GM18867 (cell line): ENCODE measurements around the gene STARD10.
A peak's percentile ranks its signal among the peaks of the same experiment; 100 is the strongest.
"Not testable (repeated sequence)": the region's sequence is repeated elsewhere in the genome, so short reads cannot be mapped to it uniquely, and the experiment has no call there.

ENCODE experiments used
- ATAC-seq: cut with Tn5 transposase; IDR thresholded peaks from one replicate; pipeline ENCODE4 v1.9.1; 2021; ENCODE audit warnings: mild to moderate bottlenecking, moderate library complexity; ENCODE audit not compliant: unreplicated experiment

STARD10 gene

GRCh38 chr11:72826191-72826941, 32.5 kb upstream of the STARD10 start:
- ATAC-seq = no peak

- no peak for ATAC-seq
Measured at GRCh38 chr11:72825661-72826060, 31.8 kb upstream of the STARD10 start.

- ATAC-seq = no peak
Measured at GRCh38 chr11:72824811-72825505, 31.1 kb upstream of the STARD10 start.

GRCh38 chr11:72824020-72824419, 30.2 kb upstream of the STARD10 start:
- ATAC-seq = no peak

- ATAC-seq = no peak
Measured at GRCh38 chr11:72823105-72823804, 29.4 kb upstream of the STARD10 start.

- ATAC-seq = peak; percentile 75
Measured at GRCh38 chr11:72821920-72822799, 28.3 kb upstream of the STARD10 start.

GRCh38 chr11:72821221-72821919, 27.5 kb upstream of the STARD10 start:
- ATAC-seq = no peak

GRCh38 chr11:72820439-72821139, 26.7 kb upstream of the STARD10 start:
- ATAC-seq = no peak

GRCh38 chr11:72818971-72819370, 25.1 kb upstream of the STARD10 start:
- ATAC-seq = no peak

GRCh38 chr11:72817966-72818365, 24.1 kb upstream of the STARD10 start:
- ATAC-seq = no peak

- ATAC-seq = no peak
Measured at GRCh38 chr11:72816404-72816990, 22.6 kb upstream of the STARD10 start.

- ATAC-seq = peak; percentile 4
Measured at GRCh38 chr11:72815110-72815618, 21.3 kb upstream of the STARD10 start.

GRCh38 chr11:72814286-72815109, 20.7 kb upstream of the STARD10 start, which contains the start of gene ATG16L2:
ATG16L2 (plus strand) TSS chr11:72814411; CDS start chr11:72814446, 35 bp downstream.
- peak; percentile 61 for ATAC-seq

- ATAC-seq = peak; percentile 50
Measured at GRCh38 chr11:72813740-72814285, 20.0 kb upstream of the STARD10 start.

GRCh38 chr11:72812967-72813739, 19.3 kb upstream of the STARD10 start:
- ATAC-seq = peak; percentile 25

GRCh38 chr11:72812604-72812966, 18.7 kb upstream of the STARD10 start:
- no peak for ATAC-seq

GRCh38 chr11:72811686-72812085, 17.8 kb upstream of the STARD10 start:
- not testable (repeated sequence) for ATAC-seq
